MM.1S (cell line): Measurements from ENCODE around the gene RNPEP.

Source experiments
- EZH2 ChIP-seq: fragments of 300-600 bp; sonication (generic); optimal IDR thresholded peaks from 2 replicates; pipeline ENCODE3; 2017; ENCODE audit warnings: low read depth, mild to moderate bottlenecking, antibody characterized with exemption, low read length, mixed read lengths
- TF ChIP-seq, protein P1 (sequence below): fragments of 300-600 bp; sonication (generic); IDR thresholded peaks from 2 replicates; pipeline ENCODE4 v1.5.1; 2016; ENCODE audit warnings: antibody characterized with exemption, low read length, mixed read lengths

DNA sequence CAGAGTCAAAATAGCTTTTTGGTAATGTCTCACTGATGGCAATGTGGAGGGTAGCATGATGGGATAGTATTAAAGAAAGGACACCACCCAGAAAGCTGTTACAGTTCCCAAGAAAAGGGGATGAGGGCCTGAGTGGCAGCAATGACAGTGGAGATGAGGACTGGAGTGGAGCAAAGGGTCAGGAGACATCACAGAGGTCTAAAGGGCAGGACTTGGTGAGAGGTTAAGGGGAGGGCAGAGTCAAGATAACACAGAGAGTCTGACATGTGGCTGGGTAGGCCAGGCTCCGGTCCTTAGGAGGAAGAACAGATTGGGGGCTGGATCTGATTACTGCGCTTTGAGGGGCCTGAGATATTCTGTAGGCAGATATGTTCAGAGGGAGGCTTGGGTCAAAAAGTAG lies 47.3 kb downstream of the RNPEP start:
- TF ChIP-seq, protein P1, sequence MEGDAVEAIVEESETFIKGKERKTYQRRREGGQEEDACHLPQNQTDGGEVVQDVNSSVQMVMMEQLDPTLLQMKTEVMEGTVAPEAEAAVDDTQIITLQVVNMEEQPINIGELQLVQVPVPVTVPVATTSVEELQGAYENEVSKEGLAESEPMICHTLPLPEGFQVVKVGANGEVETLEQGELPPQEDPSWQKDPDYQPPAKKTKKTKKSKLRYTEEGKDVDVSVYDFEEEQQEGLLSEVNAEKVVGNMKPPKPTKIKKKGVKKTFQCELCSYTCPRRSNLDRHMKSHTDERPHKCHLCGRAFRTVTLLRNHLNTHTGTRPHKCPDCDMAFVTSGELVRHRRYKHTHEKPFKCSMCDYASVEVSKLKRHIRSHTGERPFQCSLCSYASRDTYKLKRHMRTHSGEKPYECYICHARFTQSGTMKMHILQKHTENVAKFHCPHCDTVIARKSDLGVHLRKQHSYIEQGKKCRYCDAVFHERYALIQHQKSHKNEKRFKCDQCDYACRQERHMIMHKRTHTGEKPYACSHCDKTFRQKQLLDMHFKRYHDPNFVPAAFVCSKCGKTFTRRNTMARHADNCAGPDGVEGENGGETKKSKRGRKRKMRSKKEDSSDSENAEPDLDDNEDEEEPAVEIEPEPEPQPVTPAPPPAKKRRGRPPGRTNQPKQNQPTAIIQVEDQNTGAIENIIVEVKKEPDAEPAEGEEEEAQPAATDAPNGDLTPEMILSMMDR = no peak
- TF ChIP-seq EZH2 = no peak
